Stimulated activated naive CD8-positive, alpha-beta T cell treated with anti-CD3 and anti-CD28 coated beads, Interleukin-15, Interleukin-2, amounts not matched to agents 100 U/mL and 50 U/mL, for 24 hours (primary cell): ENCODE measurements around the gene C19orf12.
A peak's percentile ranks its signal among the peaks of the same experiment; 100 is the strongest.

Experiments used
- ATAC-seq: fragments of 150-1000 bp; cut with Tn5 transposase; one replicate; pipeline ENCODE4 v1.10.0; 2021
- DNase-seq: peaks from one replicate; pipeline ENCODE4 v3.0.0; 2021

The C19orf12 gene

DNA sequence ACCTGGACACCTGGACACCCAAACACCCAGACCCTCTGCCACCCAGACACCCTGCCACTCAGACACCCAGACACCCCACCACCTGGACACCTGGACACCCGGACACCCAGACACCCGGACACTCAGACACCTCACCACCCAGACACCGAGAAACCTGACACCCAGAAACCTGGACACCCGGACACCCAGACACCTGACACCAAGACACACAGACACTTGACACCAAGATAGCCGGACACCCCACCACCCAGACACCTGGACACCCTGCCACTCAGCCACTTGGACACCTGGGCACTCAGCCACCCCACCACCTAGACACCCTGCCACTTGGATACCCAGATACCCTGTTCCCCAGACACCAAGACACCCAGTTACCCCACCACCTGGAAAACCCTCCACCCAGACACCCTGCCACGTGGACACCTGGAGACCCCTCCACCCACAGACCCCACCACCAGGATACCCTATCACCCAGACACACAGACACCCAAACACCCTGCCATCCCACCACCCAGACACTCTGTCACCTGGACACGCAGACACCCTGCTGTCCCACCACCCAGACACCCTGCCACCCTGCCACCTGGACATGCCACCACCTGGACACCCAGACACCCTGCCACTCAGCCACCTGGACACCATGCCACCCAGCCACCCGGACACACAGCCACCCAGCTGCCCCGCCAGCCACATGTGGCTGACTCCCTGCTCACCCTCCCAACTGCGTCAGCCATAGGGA, 17.4 kb downstream of the C19orf12 start:
- DNase-seq (no peak), ATAC-seq (no peak)

DNA sequence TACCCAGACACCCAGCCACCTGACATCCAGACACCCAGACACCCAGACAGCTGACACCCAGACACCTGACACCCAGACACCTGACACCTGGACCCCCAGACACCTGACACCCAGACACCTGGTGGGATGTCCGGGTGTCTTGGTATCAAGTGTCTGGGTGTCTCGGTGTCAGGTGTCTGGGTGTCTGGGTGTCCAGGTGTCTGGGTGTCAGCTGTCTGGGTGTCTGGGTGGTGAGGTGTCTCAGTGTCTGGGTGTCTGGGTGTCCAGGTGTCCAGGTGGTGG, 18.6 kb downstream of the C19orf12 start:
- no peak for ATAC-seq
- no peak for DNase-seq

DNA sequence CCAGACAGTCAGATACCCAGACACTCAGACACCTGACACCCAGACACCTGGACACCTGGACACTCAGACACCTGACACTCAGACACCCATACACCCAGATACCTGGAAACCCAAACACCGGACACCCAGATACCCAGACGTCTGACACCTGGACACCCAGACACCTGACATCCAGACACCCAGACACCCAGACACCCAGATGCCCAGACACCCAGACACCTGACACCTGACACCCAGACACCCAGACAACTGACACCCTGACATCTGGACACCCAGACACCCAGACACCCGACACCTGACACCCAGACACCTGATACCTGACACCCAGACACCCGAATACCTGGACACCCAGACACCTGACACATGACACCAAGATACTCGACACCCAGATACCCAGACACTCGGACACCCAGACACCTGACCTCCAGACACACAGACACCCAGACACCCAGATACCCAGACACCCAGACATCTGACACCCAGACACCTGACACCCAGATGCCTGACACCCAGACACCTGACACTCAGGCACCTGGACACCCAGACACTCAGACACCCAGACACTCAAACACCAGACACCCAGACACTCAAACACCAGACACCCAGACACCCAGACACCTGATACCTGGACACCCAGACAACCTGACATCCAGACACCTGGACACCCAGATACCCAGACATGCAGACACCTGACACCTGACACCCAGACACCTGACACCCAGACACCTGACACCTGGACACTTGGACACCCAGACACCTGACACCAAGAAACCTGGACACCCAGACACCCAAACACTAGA, 19.1 kb downstream of the C19orf12 start:
- ATAC-seq: no peak
- no peak for DNase-seq

DNA sequence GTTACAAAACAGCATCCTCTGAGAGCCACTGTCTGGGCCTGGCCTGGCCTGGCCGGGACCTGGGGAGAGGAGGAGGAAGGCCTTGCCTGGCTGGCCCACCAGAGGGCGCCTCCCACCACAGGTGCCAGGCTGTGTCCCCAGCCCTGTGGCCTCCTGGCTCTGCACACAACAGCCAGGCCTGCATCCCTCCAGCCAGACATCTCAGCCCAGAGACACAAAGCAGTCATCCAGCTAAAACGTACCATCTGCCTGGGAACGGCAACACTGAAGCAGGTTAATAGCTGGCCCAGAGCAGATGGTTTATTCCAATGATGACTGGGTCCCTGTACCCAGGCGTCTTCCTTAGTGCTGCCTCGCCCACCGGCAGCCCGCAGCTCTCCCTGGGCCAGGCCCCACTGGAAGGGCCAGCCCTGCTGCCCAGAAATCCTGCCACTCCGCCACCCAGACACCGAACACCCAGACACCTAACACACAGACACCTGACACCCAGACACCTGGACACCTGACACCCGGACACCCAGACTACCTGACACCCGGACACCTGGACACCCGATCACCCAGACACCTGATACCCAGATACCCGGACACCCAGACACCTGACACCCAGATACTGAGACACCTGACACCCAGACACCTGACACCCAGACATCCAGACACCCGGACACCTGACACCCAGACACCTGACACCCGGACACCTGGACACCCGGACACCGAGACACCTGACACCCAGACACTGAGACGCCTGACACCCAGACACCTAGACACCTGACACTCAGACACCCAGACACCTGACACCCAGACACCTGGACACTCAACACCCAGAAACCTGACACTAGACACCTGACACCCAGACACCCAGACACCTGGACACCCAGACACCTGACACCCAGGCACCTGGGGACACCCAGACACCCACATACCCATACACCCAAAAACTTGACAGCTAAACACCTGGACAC, 20.1 kb downstream of the C19orf12 start:
- peak; percentile 90 for DNase-seq
- ATAC-seq: peak; percentile 98

DNA sequence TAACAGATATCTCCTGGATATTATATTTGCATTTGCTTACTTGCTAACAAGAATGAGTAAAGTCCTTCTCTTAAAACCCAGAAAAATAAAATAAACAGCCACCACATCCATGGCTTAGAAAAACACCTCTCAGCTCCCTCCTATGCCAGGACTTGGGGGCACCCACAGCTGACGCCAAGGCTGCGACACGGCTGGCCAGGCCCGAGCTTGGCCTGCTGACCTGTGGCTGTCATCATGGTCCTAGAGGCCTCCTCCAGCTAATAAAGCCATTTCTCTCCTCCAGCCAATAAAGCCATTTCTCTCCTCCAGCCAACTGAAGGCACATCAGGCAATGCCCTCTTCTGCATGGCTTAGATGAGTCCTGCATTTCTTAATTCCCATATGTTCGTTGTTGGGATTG, 20.9 kb downstream of the C19orf12 start:
- DNase-seq (no peak), ATAC-seq (no peak)

DNA sequence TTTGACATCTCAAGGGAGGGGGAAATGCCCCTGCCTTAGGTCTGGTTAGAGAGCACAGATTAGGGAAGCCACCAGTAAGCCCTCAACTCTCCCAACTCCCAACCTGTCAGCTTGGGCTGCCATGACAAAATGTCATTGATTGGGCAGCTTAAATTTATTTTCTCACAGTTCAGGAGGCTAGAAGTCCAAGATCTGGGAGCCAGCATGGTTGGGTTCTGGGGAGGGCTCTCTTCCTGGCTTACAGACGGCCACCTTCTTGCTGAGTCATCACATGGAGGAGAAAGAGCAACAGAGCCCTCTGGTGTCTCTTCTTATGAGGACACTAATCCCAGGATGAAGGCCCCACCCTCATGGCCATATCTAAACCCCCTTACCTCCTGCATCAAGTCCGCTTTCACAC, 24.2 kb downstream of the C19orf12 start:
- DNase-seq: peak; percentile 60

DNA sequence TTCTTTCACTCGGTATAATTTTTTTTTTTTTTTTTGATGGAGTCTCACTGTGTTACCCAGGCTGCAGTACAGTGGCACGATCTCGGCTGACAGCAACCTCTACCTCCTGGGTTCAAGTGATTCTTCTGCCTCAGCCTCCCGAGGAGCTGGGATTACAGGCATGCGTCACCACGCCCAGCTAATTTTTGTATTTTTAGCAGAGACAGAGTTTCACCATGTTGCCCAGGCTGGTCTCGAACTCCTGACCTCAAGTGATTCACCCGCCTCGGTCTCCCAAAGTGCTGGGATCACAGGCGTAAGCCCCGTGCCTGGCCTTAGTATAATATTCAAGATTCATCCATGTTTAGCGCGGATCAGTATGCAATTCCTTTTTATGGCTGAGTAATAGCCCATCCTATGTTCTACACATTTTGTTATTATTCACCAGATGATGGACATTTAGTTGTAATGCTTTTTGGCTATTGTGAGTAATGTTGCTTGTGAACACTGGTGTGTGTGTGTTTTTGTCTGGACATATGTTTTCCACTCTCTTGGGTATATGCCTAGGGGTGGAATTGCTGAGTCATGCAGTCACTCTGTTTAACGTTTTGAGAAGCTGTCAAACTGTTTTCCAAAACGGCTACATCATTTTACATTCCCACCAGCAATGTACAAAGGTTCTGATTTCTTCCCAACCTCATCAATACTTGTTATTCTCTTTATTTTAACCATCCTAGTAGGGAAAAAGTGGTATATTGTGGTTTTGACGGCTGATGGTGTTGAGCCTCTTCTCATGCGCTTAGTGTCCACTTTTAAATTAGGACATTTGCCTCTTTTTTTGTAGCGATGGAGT, 26.9 kb downstream of the C19orf12 start:
- DNase-seq: no peak
- peak; percentile 33 for ATAC-seq

More for the DNA sequence above, 24.2 kb downstream of the C19orf12 start:
- ATAC-seq: peak; percentile 45

DNA sequence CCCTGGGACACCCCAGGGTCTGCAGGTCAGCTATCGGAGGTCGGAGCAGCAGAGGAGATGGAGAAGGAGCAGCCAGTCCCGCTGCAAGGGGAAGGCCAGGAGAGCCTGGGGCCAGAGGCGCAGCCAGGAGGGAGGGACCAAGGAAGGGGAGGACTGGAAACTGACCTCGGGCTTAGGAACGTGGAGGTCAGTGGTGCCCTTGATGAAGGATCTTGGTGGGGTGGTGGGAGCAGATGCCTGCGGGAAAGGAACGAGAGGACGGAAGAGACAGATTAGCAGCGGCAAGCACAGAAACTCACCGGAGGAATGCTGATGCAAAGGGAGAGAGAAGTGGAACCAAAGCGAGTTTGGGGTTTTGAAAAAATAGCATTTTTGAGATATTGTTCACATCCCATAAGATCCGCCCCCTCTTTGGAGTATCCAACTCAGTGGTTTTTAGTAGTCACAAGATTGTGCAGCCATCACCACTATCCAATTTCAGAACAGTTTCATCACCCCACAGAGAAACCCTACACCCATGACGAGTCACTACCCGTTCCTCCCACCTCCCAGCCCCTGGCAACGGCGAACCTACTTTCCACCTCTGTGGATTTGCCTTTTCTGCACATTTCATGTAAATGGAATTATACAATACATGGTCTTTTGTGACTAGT, 27.7 kb downstream of the C19orf12 start:
- ATAC-seq: peak; percentile 85
- peak; percentile 68 for DNase-seq

DNA sequence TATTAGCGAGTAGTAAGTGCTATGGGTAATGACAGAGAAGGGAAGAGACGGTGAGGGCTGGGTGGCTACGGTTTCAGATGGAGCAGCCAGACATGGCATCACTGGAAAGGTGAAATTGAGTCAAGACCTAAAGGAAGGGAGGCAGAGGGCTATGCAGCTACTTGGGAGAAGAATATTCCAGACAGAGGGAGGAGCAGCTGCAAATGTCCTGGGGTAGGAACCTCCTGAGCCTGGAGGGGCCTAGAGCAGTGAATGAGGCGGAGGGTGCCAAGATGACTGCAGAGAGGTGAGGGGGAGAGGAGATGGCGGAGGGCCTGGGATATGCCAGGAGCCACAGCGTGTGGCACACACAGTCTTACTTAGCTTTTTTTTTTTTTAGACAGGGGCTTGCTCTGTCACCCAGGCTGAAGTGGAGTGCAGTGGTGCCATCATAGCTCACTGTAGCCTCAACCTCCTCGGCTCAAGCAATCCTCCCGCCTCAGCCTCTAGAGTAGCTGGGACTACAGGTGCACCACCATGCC, 28.7 kb downstream of the C19orf12 start:
- no peak for ATAC-seq
- DNase-seq: no peak

DNA sequence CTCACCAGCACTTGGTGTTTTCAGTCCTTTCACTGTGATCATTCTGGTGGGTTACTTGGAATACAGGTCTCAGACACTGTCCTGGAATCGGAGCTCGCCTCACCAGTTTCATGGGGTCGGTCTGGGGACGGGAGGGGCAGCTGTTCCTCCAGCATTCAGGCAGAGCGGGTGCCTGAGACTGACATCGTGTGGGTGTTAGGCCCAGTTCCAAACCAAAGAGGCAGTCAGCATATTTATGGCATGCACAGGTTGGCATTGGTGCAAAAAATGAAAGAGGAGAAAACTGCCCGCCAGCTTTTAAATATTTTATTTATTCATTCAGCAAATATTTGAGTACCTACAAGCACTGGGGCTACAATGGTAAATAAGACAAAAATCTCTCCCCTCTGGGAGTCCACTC, 29.7 kb downstream of the C19orf12 start:
- DNase-seq (no peak), ATAC-seq (no peak)

DNA sequence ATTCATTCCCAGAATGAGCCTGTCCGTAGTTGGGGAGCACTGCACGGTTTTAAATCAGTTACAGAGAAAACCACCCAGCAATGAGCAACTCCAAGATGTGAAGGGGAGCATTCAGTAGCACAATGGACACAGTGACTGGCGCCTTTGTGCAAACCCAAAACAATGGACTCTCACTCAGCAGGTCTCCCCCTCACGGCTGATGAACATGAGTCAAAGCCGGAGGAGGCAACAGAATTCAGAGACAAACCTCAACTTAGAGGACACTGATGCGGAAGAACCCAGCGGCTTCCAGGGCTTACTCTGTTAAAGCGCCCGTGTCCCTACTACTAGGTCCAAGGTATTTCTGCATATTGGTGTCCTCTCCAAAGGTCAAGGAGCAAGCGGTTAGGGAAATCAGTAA, 32.1 kb downstream of the C19orf12 start:
- ATAC-seq (no peak), DNase-seq (no peak)

DNA sequence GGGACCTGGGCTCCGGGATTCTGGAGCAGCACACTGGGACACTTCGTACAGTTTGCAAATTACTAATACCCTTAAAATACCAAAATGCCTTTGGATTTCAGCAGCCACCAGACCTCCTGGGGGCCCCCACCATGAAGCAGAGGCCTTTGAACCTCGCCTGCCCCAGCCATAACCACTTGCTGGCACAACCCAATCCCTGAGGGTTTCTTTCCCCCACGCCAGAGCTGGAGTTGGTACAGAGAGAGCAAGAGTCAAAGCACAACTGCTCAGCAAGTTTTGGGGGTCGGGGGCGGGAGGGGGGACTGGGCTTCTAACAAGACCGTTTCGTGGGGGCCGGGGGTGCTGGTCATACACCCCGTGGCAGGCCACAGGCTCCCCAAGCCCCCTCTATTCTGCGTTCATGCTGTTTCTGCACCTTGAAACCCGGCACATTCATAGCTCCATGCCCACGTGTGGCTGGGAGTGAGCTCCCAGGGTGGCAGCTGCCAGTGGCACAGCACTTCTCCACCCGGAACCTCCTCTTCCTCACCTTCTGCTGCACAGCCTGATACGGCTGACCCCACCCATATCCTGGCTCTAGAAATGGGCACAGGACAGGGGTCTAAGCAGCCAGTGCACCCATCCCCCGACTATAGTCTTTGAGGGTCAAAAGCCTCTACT, 32.7 kb downstream of the C19orf12 start:
- ATAC-seq: no peak
- DNase-seq: no peak

DNA sequence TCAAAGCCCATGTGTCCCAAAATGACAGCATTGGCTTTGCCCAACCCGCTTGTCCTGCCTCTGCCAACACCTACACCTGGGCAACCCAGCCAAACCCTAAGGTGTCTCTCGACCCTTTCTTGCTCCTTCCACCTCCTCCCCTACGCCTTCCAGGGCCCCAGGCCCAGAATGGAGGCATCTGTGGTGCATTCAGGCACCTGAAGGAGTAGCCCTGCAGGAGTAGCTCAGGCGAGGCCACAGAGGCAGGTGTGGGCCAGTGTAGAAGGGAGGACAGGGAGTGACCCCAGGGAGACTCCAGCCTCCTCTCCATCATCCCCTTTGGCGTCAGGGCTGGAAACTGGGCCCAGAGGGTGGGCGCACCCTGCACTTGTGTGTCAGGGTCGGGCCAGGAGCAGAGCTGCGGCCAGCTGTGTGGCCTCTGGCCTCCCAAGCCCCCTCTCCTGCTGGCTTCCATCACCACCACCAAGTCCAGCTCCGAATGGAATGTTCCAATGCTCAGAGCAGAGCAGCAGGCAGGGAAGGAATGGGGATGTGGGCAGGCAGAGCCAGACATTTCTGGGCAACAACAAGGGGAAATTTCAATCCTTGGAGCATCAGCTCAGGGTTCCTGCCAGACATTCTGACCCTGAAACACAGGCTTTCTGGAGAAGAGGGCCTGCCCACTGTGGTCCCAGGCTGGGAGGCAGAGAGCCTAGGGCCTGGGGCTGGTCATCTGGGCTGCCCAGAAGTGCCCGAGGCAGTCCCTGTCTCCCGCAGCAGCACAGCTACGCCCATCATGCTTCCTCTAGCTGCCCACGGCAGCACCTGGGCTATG, 33.4 kb downstream of the C19orf12 start:
- ATAC-seq (no peak), DNase-seq (no peak)

DNA sequence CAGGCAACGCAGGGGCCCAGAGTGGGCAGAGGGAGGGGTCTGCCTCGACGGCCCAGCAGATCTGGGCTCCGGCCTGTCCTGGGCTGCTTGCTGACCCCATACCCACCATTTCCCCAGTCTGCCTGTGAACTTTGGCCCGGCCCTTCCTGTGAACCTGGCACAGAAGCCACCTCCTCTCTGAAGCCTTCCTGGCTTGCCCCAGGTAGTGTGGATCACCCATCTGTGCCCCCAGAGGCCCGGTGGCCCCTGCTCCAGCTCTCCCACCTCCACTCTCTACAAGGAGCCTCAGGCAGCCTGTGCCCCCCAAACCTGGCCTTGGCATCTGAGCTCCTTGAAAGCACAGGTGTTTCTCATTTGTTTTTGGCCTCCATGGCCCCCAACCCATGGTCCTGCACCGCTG, 34.1 kb downstream of the C19orf12 start:
- DNase-seq: no peak
- no peak for ATAC-seq

DNA sequence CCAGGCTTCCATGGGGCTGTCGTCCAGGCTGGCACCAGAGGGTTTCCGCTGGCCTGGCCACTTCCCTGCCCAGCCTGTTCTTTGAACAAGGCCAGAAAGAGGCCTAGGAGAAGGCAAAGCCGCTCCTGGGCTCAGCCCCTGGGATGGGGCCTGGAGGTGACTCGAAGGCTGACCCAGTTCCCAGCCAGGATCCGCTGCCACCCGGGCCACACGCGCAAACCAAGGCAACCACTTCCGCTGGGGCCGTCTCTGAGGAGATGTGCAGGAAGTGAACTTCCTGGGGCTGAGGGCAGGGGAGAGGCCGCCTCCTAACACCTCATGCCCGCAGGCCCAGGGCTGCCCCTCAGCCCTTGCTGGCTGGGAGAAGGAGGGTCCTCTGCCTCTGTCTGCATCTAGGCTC, 34.6 kb downstream of the C19orf12 start:
- DNase-seq: peak; percentile 86

DNA sequence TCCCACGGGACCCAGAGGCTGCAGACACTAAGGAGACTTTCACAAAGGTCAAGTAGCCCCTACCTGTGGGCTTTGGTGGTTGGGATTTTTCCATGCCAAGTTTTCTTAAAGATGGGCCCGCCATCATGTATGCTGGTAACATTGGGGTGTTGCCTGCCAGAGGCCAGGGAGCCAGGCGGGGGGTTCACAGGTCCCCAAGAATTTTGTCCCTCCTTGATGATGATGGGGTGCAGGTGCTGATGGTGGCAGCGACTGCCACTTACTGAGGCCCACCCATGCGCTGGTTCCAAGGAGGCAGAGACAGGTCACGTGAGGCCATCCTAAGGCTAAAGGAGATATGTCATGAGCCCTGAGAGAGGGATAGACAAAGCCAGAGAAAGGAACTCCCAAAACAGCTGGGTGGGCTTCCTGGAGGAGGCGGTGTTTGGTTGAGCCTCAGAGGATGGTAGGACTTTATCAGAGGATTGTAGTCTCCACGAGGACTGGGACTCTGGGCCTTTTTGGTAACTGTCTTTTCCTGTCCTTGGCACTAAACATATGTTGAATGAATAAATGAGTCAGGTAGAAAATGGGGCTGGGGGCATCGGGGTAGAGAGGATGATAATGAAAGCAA, 35.4 kb downstream of the C19orf12 start:
- DNase-seq (no peak), ATAC-seq (no peak)

More for the DNA sequence above, 34.6 kb downstream of the C19orf12 start:
- peak; percentile 88 for ATAC-seq

DNA sequence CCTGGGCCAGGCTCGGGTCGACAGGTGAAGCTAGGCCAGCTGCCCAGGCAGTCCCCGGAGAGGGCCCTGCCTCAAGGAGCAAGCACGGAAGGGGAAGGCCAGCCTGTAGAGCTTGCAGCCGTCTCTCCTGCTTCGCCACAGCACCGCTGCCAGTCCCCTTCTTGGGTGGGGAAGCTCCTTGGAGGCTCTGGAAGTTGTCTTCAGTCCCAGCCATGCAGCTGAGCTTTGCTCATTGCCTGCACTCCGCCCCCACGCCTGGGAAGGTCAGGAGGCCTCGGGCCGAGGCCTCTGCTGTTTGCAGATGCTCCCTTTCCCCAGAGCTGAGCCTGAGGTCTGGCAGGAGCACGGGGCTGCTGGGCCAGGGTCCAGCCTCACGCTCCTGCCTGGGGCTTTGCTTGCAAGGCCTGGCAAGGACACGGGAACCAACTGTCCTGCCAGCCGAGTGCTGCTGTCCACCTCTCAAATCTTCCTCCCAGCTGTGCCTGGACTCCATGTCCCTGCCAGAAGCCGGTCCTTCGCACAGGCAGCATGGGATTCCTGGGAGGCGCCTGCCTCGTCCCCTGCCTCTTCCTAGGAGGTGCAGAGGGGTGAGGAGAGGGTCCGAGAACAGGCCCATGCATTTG, 36.5 kb downstream of the C19orf12 start:
- ATAC-seq: no peak
- no peak for DNase-seq

DNA sequence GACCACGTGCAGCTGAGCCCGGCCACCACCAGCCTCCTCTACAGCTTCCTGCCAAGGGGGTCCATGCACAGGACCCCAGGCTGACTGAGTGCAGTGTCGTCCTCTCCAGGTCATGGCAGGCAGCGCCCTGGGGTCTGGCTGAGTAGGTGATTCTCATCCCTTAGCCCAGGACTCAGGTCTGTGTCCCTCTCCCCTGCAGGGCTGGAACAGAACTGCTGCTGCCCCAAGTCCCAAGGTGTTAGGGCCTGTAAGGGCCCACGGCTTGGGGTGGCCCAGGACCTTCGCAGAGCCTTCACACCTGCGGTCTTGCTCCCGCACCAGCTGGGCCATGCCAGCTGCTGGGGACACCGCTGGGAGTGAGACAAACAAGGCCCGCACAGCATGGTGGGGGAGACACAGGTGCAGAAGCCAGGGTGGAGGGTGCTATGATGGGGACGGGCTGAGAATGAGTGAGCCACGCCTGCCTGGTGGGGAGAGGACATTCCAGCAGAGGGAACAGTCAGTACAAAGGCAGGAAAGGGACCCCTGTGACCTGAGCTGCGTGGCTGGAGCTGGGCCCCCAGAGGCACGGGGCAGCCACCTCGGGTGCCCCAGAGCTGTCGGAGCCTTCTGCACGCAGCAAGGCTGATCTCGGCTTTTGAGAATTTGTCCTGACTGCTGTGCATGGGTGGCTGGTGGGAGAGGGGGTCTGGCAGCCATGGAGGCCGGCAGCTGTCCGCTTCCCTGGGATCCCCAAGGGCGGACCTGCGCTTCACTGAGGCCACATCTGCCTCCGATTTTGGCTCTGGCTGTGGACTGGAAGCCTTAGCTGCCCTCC, 37.9 kb downstream of the C19orf12 start:
- DNase-seq: no peak
- no peak for ATAC-seq
